MCF 10A (cell line): ENCODE results near the gene KCNH4. TPM values are rescaled to one million over a fixed set of nuclear protein-coding genes. Genes with fewer than 3 reads are reported as not detected.

ENCODE experiments used
- BruUV-seq: library from RNA; stranded (reverse); fragments of 400-500 nt; replicated peaks from 2 replicates; lab custom pipeline; 2021; lab: Mats Ljungman, UMichigan
- CTCF ChIA-PET: fragments of 300-600 bp; sonication (Branson Sonifier 250); formaldehyde crosslinking; extraction: SDS; loops from one replicate; lab custom pipeline; 2021; ENCODE audit warnings: antibody characterized with exemption, inconsistent platforms; lab: Yijun Ruan, JAX
- POLR2A ChIA-PET: fragments of 300-600, 350-650 bp; sonication (Branson Sonifier 250); formaldehyde crosslinking; extraction: SDS; loops from one replicate; lab custom pipeline; 2020; ENCODE audit warnings: antibody characterized with exemption, inconsistent platforms; lab: Yijun Ruan, JAX
- DNase-seq: peaks from one replicate; pipeline ENCODE4 v3.0.0-alpha.2; 2018; ENCODE audit not compliant: unreplicated experiment
- H3K27ac Mint-ChIP-seq: one replicate; pipeline ENCODE4 v1.8.0; 2022; ENCODE audit warnings: mild to moderate bottlenecking, low read depth, mixed read lengths; ENCODE audit not compliant: unreplicated experiment
- H3K27me3 Mint-ChIP-seq: one replicate; pipeline ENCODE4 v1.8.0; 2022; ENCODE audit warnings: mixed read lengths; ENCODE audit not compliant: insufficient read depth, unreplicated experiment
- H3K36me3 Mint-ChIP-seq: one replicate; pipeline ENCODE4 v1.8.0; 2022; ENCODE audit warnings: mild to moderate bottlenecking, moderate library complexity, mixed read lengths; ENCODE audit not compliant: insufficient read depth, unreplicated experiment
- H3K4me1 Mint-ChIP-seq: one replicate; pipeline ENCODE4 v1.8.0; 2022; ENCODE audit warnings: mixed read lengths; ENCODE audit not compliant: insufficient read depth, unreplicated experiment
- H3K4me3 Mint-ChIP-seq: one replicate; pipeline ENCODE4 v1.8.0; 2022; ENCODE audit warnings: mild to moderate bottlenecking, moderate library complexity, mixed read lengths; ENCODE audit not compliant: unreplicated experiment
- H3K9me3 Mint-ChIP-seq: one replicate; pipeline ENCODE4 v1.8.0; 2022; ENCODE audit warnings: mixed read lengths; ENCODE audit not compliant: unreplicated experiment
- intact Hi-C: fragments of 100-400 bp; cut with micrococcal nuclease; formaldehyde crosslinking; loops from 2 replicates; pipeline ENCODE4 v1.14.1; 2022
- total RNA-seq: library from RNA; stranded (reverse); gene quantifications from 2 replicates; pipeline ENCODE4 v1.2.3, GENCODE V29; 2022
- TF ChIP-seq, protein P1 (sequence below): fragments of 200-600 bp; IDR thresholded peaks from one replicate; pipeline ENCODE4 v1.8.0; 2022; ENCODE audit warnings: antibody characterized with exemption, mild to moderate bottlenecking; ENCODE audit not compliant: unreplicated experiment

The KCNH4 gene
- total RNA-seq, 1 experiment from 2014 or later = not detected

DNA sequence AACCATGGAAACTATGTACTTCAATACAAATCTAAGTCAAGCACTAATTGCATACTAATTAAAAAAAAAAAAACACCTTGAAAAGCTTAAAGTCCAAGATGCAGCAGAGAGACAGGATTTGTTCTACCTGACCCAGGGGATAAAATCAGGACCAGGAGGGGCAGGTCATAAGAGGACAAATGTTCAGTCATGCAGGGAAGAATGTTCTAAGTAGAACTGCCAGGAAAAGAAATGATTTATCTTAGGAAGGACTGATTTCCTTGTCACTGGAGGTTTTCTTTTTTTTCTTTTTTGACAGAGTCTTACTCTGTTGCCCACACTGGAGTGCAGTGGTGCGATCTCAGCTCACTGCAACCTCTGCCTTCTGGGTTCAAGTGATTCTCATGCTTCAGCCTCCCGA is 22.4 kb upstream of the KCNH4 start:
- TF ChIP-seq, protein P1, sequence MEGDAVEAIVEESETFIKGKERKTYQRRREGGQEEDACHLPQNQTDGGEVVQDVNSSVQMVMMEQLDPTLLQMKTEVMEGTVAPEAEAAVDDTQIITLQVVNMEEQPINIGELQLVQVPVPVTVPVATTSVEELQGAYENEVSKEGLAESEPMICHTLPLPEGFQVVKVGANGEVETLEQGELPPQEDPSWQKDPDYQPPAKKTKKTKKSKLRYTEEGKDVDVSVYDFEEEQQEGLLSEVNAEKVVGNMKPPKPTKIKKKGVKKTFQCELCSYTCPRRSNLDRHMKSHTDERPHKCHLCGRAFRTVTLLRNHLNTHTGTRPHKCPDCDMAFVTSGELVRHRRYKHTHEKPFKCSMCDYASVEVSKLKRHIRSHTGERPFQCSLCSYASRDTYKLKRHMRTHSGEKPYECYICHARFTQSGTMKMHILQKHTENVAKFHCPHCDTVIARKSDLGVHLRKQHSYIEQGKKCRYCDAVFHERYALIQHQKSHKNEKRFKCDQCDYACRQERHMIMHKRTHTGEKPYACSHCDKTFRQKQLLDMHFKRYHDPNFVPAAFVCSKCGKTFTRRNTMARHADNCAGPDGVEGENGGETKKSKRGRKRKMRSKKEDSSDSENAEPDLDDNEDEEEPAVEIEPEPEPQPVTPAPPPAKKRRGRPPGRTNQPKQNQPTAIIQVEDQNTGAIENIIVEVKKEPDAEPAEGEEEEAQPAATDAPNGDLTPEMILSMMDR = no peak
- Mint-ChIP-seq H3K4me1 (no peaks in the 10 kb centered on the region), H3K36me3 (peaks cover 59% of the 10 kb centered on the region), H3K27me3 (no peaks in the 10 kb centered on the region), H3K4me3 (no peak overlapping the region), H3K9me3 (no peaks in the 10 kb centered on the region), H3K27ac (no peak overlapping the region)
- POLR2A ChIA-PET = interaction anchor here (0.6 kb wide), 1 partner anchor 484 kb away, joined by 3 read pairs; no protein-coding TSS in a partner anchor
- CTCF ChIA-PET = interaction anchor here (1.1 kb wide), 1 partner anchor 136 kb away, joined by 3 read pairs; no protein-coding TSS in a partner anchor
- no peak for DNase-seq
- BruUV-seq = no TSS peak
- intact Hi-C loops = no loop called here

DNA sequence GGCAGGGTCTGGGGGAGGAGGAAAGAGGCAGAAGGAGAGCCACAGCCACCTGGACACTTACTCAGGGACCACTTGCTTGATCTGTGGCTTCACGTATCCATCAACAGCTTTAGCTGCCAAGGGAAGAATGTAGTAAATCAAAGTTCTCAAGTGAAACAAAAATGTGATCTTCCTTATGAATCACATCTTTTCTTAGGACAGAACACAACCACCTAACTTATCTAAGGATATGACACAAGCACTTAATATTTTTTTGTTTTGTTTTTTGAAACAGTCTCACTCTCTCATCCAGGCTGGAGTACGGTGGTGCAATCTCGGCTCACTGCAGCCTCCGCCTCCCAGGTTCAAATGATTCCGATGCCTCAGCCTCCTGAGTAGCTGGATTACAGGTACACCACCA is 21.8 kb upstream of the KCNH4 start:
- TF ChIP-seq, protein P1 = no peak
- no peak overlapping the region for H3K4me3 Mint-ChIP-seq
- intact Hi-C loops = no loop called here
- peaks cover 52% of the 10 kb centered on the region for H3K36me3 Mint-ChIP-seq
- ChIA-PET CTCF (no interaction called here), POLR2A (interaction anchor here (0.6 kb wide), 1 partner anchor 113 kb away, joined by 3 read pairs; no protein-coding TSS in a partner anchor)
- H3K4me1 Mint-ChIP-seq = no peaks in the 10 kb centered on the region
- H3K27ac Mint-ChIP-seq = no peak overlapping the region
- DNase-seq = no peak
- no peaks in the 10 kb centered on the region for H3K27me3 Mint-ChIP-seq
- no TSS peak for BruUV-seq
- H3K9me3 Mint-ChIP-seq = no peaks in the 10 kb centered on the region

DNA sequence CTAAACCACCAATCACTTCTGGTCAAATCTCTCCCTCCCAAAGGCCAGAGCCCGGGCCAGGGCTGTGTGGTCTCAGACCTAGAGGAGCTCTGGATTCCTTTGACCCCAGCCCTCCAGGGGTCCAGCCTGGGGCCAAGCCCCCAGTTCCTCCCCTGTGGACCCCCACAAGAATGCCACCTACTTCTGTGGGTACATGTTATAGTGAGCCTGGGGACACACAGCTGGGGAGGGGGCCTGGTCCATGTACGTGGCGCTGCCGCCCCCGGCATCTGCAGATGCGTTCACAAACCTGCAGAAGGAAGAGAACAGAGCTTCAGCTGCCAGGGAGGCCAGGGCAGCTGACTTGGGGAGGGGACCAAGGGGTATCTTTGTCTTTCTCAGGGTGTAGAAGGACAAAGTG is 21.2 kb upstream of the KCNH4 start:
- no peak for DNase-seq
- peaks cover 47% of the 10 kb centered on the region for H3K36me3 Mint-ChIP-seq
- no TSS peak for BruUV-seq
- no peaks in the 10 kb centered on the region for H3K4me1 Mint-ChIP-seq
- POLR2A ChIA-PET = no interaction called here
- no peak overlapping the region for H3K4me3 Mint-ChIP-seq
- intact Hi-C loops = no loop called here
- TF ChIP-seq, protein P1 = no peak
- CTCF ChIA-PET = interaction anchor here (0.8 kb wide), 1 partner anchor 23 kb away, joined by 3 read pairs; no protein-coding TSS in a partner anchor
- H3K27ac Mint-ChIP-seq = no peak overlapping the region
- no peaks in the 10 kb centered on the region for H3K27me3 Mint-ChIP-seq
- H3K9me3 Mint-ChIP-seq = no peaks in the 10 kb centered on the region

DNA sequence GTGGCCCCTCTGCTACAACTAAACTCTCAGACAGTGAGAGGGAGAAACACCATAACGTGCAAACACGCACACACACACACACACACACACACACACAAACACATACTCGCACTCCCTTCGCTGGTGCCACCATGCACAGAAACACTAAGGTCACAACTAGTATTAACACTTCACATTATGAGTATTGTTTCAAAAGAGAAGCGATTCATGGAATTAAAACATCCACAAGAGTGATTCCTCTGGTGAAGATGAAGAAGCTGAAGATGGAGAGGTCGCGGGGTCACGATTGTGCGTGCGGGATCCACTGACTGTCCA is 20.5 kb upstream of the KCNH4 start:
- no peaks in the 10 kb centered on the region for H3K4me1 Mint-ChIP-seq
- DNase-seq = no peak
- intact Hi-C loops = no loop called here
- H3K9me3 Mint-ChIP-seq = no peaks in the 10 kb centered on the region
- no TSS peak for BruUV-seq
- CTCF ChIA-PET = interaction anchor here (0.6 to 0.8 kb wide), 6 partner anchors 23 to 1558 kb away, joined by 3 to 4 read pairs (median 3); no protein-coding TSS in a partner anchor
- H3K27ac Mint-ChIP-seq = no peak overlapping the region
- TF ChIP-seq, protein P1 = no peak
- peaks cover 42% of the 10 kb centered on the region for H3K36me3 Mint-ChIP-seq
- POLR2A ChIA-PET = no interaction called here
- H3K4me3 Mint-ChIP-seq = no peak overlapping the region
- H3K27me3 Mint-ChIP-seq = no peaks in the 10 kb centered on the region
